H9 (cell line): Measurements from ENCODE around the gene PNLDC1. TPM values are rescaled to one million over a fixed set of nuclear protein-coding genes. Genes with fewer than 3 reads are reported as not detected.

ENCODE experiments used
- DNase-seq: peaks from one replicate; pipeline ENCODE4 v3.0.0-alpha.2; 2017
- H2AFZ ChIP-seq: one replicate; pipeline ENCODE4 v1.6.1; 2013; ENCODE audit warnings: mild to moderate bottlenecking, low read length, control low read depth, moderate library complexity
- H2AK5ac ChIP-seq: 2 replicates; pipeline ENCODE4 v1.6.1; 2013; ENCODE audit warnings: low read length, control low read depth, mixed read lengths; ENCODE audit not compliant: insufficient read length
- H2BK120ac ChIP-seq: one replicate; pipeline ENCODE4 v1.6.1; 2013; ENCODE audit warnings: low read depth, mild to moderate bottlenecking, low read length, control low read depth, inconsistent platforms; ENCODE audit not compliant: poor library complexity, severe bottlenecking
- H2BK12ac ChIP-seq: 2 replicates; pipeline ENCODE4 v1.6.1; 2013; ENCODE audit warnings: low read length, control low read depth, mixed read lengths, low read depth; ENCODE audit not compliant: insufficient read length
- H2BK15ac ChIP-seq: 2 replicates; pipeline ENCODE4 v1.6.1; 2013; ENCODE audit warnings: low read depth, low read length, control low read depth
- H2BK20ac ChIP-seq: one replicate; pipeline ENCODE4 v1.6.1; 2013; ENCODE audit warnings: low read depth, mild to moderate bottlenecking, low read length, control low read depth, inconsistent platforms; ENCODE audit not compliant: poor library complexity, severe bottlenecking
- H2BK5ac ChIP-seq: 2 replicates; pipeline ENCODE4 v1.6.1; 2013; ENCODE audit warnings: low read length, control low read depth, mixed read lengths; ENCODE audit not compliant: insufficient read length
- H3K14ac ChIP-seq: 2 replicates; pipeline ENCODE4 v1.6.1; 2013; ENCODE audit warnings: low read length, control low read depth; ENCODE audit not compliant: insufficient read depth
- H3K18ac ChIP-seq: 2 replicates; pipeline ENCODE4 v1.6.1; 2013; ENCODE audit warnings: low read depth, mild to moderate bottlenecking, mixed read lengths, low read length, control low read depth; ENCODE audit not compliant: insufficient read length
- H3K23ac ChIP-seq: 2 replicates; pipeline ENCODE4 v1.6.1; 2013; ENCODE audit warnings: low read length, control low read depth, mixed read lengths, low read depth; ENCODE audit not compliant: insufficient read length
- H3K23me2 ChIP-seq: 2 replicates; pipeline ENCODE4 v1.6.1; 2013; ENCODE audit warnings: low read depth, mild to moderate bottlenecking, mixed read lengths, low read length, control low read depth; ENCODE audit not compliant: insufficient read length, poor library complexity, severe bottlenecking
- H3K27ac ChIP-seq: 2 replicates; pipeline ENCODE4 v1.5.1; 2013; ENCODE audit warnings: low read length, control low read depth, mixed read lengths, low read depth; ENCODE audit not compliant: insufficient read length
- H3K27me3 ChIP-seq: 2 replicates; pipeline ENCODE4 v1.6.1; 2013; ENCODE audit warnings: low read length, control low read depth, inconsistent platforms; ENCODE audit not compliant: insufficient read depth
- H3K4ac ChIP-seq: 2 replicates; pipeline ENCODE4 v1.6.1; 2013; ENCODE audit warnings: low read depth, mild to moderate bottlenecking, control low read depth, inconsistent platforms, low read length, moderate library complexity
- H3K4me1 ChIP-seq: 2 replicates; pipeline ENCODE4 v1.6.1; 2013; ENCODE audit warnings: low read length, control low read depth, inconsistent platforms; ENCODE audit not compliant: insufficient read depth
- H3K4me2 ChIP-seq: 2 replicates; pipeline ENCODE4 v1.6.1; 2013; ENCODE audit warnings: low read length, control low read depth, mixed read lengths; ENCODE audit not compliant: insufficient read length, insufficient read depth
- H3K56ac ChIP-seq: 2 replicates; pipeline ENCODE4 v1.6.1; 2013; ENCODE audit warnings: low read depth, mild to moderate bottlenecking, mixed read lengths, low read length, control low read depth; ENCODE audit not compliant: insufficient read length
- H3K79me1 ChIP-seq: 2 replicates; pipeline ENCODE4 v1.6.1; 2013; ENCODE audit warnings: low read depth, mild to moderate bottlenecking, moderate library complexity, low read length, control low read depth, inconsistent platforms; ENCODE audit not compliant: insufficient read depth, poor library complexity, severe bottlenecking
- H3K79me2 ChIP-seq: 2 replicates; pipeline ENCODE4 v1.6.1; 2013; ENCODE audit warnings: low read length, control low read depth, inconsistent platforms; ENCODE audit not compliant: insufficient read depth
- H3K9ac ChIP-seq: 2 replicates; pipeline ENCODE4 v1.6.1; 2013; ENCODE audit warnings: low read length, control low read depth, mixed read lengths; ENCODE audit not compliant: insufficient read length; ENCODE audit errors: extremely low read depth
- H3K9me3 ChIP-seq: one replicate; pipeline ENCODE4 v1.6.1; 2013; ENCODE audit warnings: low read depth, low read length, inconsistent platforms; ENCODE audit not compliant: control insufficient read depth
- H3T11ph ChIP-seq: one replicate; pipeline ENCODE4 v1.6.1; 2013; ENCODE audit warnings: mild to moderate bottlenecking, low read length, control low read depth, inconsistent platforms
- H4K20me1 ChIP-seq: one replicate; pipeline ENCODE4 v1.6.1; 2013; ENCODE audit not compliant: control insufficient read depth, insufficient read length, insufficient read depth
- H4K5ac ChIP-seq: 2 replicates; pipeline ENCODE4 v1.6.1; 2013; ENCODE audit warnings: low read depth, mild to moderate bottlenecking, mixed read lengths, low read length, control low read depth; ENCODE audit not compliant: insufficient read length
- H4K8ac ChIP-seq: replicated peaks from 2 replicates; pipeline ENCODE4 v1.6.1; 2013; ENCODE audit warnings: low read length, control low read depth, mixed read lengths, low read depth; ENCODE audit not compliant: insufficient read length
- H4K91ac ChIP-seq: 2 replicates; pipeline ENCODE4 v1.6.1; 2013; ENCODE audit warnings: low read depth, mild to moderate bottlenecking, moderate library complexity, mixed read lengths, low read length, control low read depth; ENCODE audit not compliant: insufficient read length
- H3K27ac Mint-ChIP-seq, 3 experiments: 2 replicates in 2 of 3; 3 replicates in 1 of 3; pipeline ENCODE4 v1.8.0; 2020 to 2021; ENCODE audit warnings: mixed read lengths in 3 of 3, mild to moderate bottlenecking in 1 of 3, moderate library complexity in 1 of 3
- H3K27me3 Mint-ChIP-seq: 2 replicates; pipeline ENCODE4 v1.8.0; 2021; ENCODE audit warnings: low read depth, mild to moderate bottlenecking, moderate library complexity, mixed read lengths
- H3K36me3 Mint-ChIP-seq, 3 experiments: 2 replicates in 2 of 3; 3 replicates in 1 of 3; pipeline ENCODE4 v1.8.0; 2020 to 2021; ENCODE audit warnings: low read depth in 3 of 3, mixed read lengths in 3 of 3; ENCODE audit not compliant: insufficient read depth in 1 of 3
- H3K4me1 Mint-ChIP-seq, 2 experiments: 2 replicates each; pipeline ENCODE4 v1.8.0; 2020; ENCODE audit warnings: mixed read lengths in 2 of 2
- H3K4me3 Mint-ChIP-seq, 2 experiments: 2 replicates in 1 of 2; 3 replicates in 1 of 2; pipeline ENCODE4 v1.8.0; 2020 to 2021; ENCODE audit warnings: mild to moderate bottlenecking in 2 of 2, mixed read lengths in 2 of 2, moderate library complexity in 1 of 2
- H3K9me3 Mint-ChIP-seq, 2 experiments: 2 replicates in 1 of 2; 3 replicates in 1 of 2; pipeline ENCODE4 v1.8.0; 2020; ENCODE audit warnings: mild to moderate bottlenecking in 2 of 2, mixed read lengths in 2 of 2, moderate library complexity in 1 of 2
- WGBS: extraction: QIAGEN DNeasy Blood & Tissue Kit; methylation state at CpG from one replicate; pipeline ENCODE4 v1.1.7; 2013; ENCODE audit warnings: missing lambda C conversion rate, low lambda C conversion rate, mixed read lengths; ENCODE audit not compliant: insufficient read length; ENCODE audit errors: extremely low coverage; 5-methylcytosine and 5-hydroxymethylcytosine counted together
- total RNA-seq: library from RNA; stranded (reverse); gene quantifications from 2 replicates; pipeline ENCODE4 v1.2.1, GENCODE V29; 2021
- TF ChIP-seq, protein P1 (sequence below): fragments of 200-600 bp; sonication (generic); conservative IDR thresholded peaks from 3 replicates; pipeline ENCODE4 v1.8.0; 2021; ENCODE audit warnings: antibody characterized with exemption, mild to moderate bottlenecking

The PNLDC1 gene
- total RNA-seq, 1 experiment from 2014 or later, result not detected

GRCh38 chr6:159756508-159756907 lies 43.6 kb upstream of the PNLDC1 start:
- Histone ChIP-seq H3K9me3 (no peaks in the 10 kb centered on the region), H3K56ac (no peak overlapping the region), H4K91ac (no peak overlapping the region), H2BK15ac (no peak overlapping the region), H2AK5ac (no peak overlapping the region), H3K27ac (no peak overlapping the region), H3K23me2 (peaks cover 6% of the 10 kb centered on the region), H2AFZ (no peak overlapping the region), H4K8ac (no peak overlapping the region), H3K4ac (no peak overlapping the region), H4K20me1 (no peaks in the 10 kb centered on the region), H2BK12ac (no peak overlapping the region), H3K27me3 (no peaks in the 10 kb centered on the region), H2BK120ac (no peak overlapping the region), H3K23ac (no peak overlapping the region), H3T11ph (no peak overlapping the region), H3K4me1 (no peaks in the 10 kb centered on the region; the same call in 1 of the 2 replicates), H3K9ac (no peak overlapping the region), H2BK20ac (no peak overlapping the region), H4K5ac (no peak overlapping the region), H3K18ac (no peak overlapping the region), H2BK5ac (no peak overlapping the region), H3K79me1 (no peaks in the 10 kb centered on the region), H3K79me2 (no peaks in the 10 kb centered on the region), H3K4me2 (no peak overlapping the region), H3K14ac (no peak overlapping the region)
- peaks cover 36 to 69% (median 68%) of the 10 kb centered on the region in 3 experiments for H3K36me3 Mint-ChIP-seq
- DNase-seq, result no peak
- no peak overlapping the region; a peak in 1 of 7 replicates for H3K27ac Mint-ChIP-seq
- TF ChIP-seq, protein P1, sequence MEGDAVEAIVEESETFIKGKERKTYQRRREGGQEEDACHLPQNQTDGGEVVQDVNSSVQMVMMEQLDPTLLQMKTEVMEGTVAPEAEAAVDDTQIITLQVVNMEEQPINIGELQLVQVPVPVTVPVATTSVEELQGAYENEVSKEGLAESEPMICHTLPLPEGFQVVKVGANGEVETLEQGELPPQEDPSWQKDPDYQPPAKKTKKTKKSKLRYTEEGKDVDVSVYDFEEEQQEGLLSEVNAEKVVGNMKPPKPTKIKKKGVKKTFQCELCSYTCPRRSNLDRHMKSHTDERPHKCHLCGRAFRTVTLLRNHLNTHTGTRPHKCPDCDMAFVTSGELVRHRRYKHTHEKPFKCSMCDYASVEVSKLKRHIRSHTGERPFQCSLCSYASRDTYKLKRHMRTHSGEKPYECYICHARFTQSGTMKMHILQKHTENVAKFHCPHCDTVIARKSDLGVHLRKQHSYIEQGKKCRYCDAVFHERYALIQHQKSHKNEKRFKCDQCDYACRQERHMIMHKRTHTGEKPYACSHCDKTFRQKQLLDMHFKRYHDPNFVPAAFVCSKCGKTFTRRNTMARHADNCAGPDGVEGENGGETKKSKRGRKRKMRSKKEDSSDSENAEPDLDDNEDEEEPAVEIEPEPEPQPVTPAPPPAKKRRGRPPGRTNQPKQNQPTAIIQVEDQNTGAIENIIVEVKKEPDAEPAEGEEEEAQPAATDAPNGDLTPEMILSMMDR, result no peak
- H3K27me3 Mint-ChIP-seq, result no peaks in the 10 kb centered on the region
- WGBS, result no CpG with 5 or more reads among the region's 4 CpGs
- peaks cover 22 to 27% of the 10 kb centered on the region in 2 experiments for H3K4me1 Mint-ChIP-seq
- no peaks in the 10 kb centered on the region for H3K9me3 Mint-ChIP-seq
- no peak overlapping the region for H3K4me3 Mint-ChIP-seq
